Ovary (tissue), 3 donors: Measurements from ENCODE around the gene TET1.
"Not testable (repeated sequence)": the region's sequence is repeated elsewhere in the genome, so short reads cannot be mapped to it uniquely, and the experiment has no call there.

Source experiments
- EP300 ChIP-seq: sonication (generic); formaldehyde crosslinking; IDR thresholded peaks from one replicate; pipeline ENCODE4 v1.6.1; 2017; ENCODE audit warnings: antibody characterized with exemption
- TF ChIP-seq, protein P1 (sequence below), 3 donors: fragments of 450-650 bp in 2 of 3; fragments of 200-600 bp in 1 of 3; IDR thresholded peaks; one replicate each; pipeline versions ENCODE4 v1.5.1 to v1.8.0; 2016 to 2022; ENCODE audit warnings: antibody characterized with exemption in 3 of 3, mild to moderate bottlenecking in 1 of 3
- donor health status: DM: no; HTN: no; CAD: no.

DNA sequence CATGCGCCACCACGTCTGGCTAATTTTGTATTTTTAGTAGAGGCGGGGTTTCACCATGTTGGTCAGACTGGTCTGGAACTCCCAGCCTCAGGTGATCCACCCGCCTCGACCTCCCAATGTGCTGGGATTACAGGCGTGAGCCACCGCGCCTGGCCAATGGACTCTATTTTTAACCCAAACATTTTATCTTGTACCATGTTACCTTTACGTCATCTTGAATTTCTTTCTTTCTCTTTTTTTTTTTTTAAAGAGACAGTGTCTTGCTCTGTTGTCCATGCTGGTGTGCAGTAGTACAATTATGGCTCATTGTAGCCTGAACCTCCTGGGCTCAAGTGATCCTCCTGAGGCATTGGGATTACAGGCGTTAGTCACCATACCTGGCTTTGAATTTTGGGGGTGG lies 57.6 kb downstream of the TET1 start:
- TF ChIP-seq, protein P1, sequence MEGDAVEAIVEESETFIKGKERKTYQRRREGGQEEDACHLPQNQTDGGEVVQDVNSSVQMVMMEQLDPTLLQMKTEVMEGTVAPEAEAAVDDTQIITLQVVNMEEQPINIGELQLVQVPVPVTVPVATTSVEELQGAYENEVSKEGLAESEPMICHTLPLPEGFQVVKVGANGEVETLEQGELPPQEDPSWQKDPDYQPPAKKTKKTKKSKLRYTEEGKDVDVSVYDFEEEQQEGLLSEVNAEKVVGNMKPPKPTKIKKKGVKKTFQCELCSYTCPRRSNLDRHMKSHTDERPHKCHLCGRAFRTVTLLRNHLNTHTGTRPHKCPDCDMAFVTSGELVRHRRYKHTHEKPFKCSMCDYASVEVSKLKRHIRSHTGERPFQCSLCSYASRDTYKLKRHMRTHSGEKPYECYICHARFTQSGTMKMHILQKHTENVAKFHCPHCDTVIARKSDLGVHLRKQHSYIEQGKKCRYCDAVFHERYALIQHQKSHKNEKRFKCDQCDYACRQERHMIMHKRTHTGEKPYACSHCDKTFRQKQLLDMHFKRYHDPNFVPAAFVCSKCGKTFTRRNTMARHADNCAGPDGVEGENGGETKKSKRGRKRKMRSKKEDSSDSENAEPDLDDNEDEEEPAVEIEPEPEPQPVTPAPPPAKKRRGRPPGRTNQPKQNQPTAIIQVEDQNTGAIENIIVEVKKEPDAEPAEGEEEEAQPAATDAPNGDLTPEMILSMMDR (IDR thresholded peaks at IDR 0.05): not testable (repeated sequence)
- not testable (repeated sequence) for TF ChIP-seq EP300
